HG02885 (cell line): ENCODE results near the gene PCDH9.
"Not testable (repeated sequence)": the region's sequence is repeated elsewhere in the genome, so short reads cannot be mapped to it uniquely, and the experiment has no call there.

Experiments
- ATAC-seq: cut with Tn5 transposase; IDR thresholded peaks from one replicate; pipeline ENCODE4 v1.9.1; 2021; ENCODE audit warnings: mild to moderate bottlenecking; ENCODE audit not compliant: unreplicated experiment, poor library complexity

The PCDH9 gene

DNA sequence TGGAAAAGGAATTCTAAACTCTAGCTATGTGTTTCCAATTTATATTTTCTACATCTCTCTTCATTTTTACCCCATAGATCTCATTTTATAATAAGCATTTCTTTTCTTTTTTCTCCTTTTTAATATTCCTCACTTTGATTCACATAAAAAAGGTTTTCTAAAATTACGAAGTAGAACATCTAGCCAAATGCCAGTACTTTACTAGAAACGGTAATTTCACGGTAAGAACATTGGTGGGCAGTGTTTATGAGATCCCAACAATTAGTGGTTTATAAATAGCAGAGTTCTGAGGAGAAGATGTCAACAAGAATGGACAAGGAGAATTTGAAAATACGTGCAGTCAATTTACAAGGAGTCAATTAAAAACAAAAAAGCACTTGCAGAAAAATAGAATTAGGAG is 94.8 kb downstream of the PCDH9 start:
- ATAC-seq = no peak

GRCh38 chr13:67134417-67135129 is 95.6 kb downstream of the PCDH9 start:
- no peak for ATAC-seq

GRCh38 chr13:67133476-67133875 is 96.7 kb downstream of the PCDH9 start:
- ATAC-seq = no peak

- no peak for ATAC-seq
Observed at GRCh38 chr13:67131393-67131792, 98.7 kb downstream of the PCDH9 start.

- no peak for ATAC-seq
Observed at GRCh38 chr13:67130444-67130843, 99.7 kb downstream of the PCDH9 start.

- ATAC-seq = no peak
Observed at GRCh38 chr13:67128136-67128535, 102.0 kb downstream of the PCDH9 start.

DNA sequence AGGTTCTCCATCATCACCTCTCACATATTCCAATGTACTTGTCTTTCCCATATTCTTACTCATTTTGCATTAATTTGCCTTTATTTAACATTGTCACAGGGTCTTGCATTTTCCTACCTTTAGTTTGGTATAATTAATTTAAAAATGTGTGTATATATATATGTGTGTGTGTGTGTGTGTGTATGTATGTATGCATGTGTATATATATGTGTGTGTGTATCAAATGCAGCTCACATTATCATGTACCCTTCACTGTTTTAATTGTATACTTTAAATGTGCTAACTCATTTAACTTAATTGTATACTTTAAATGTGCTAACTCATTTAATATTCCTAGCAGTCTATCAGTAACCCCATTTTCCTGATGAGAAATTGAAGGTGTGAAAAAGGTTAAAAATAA is 104.5 kb downstream of the PCDH9 start:
- ATAC-seq = no peak

DNA sequence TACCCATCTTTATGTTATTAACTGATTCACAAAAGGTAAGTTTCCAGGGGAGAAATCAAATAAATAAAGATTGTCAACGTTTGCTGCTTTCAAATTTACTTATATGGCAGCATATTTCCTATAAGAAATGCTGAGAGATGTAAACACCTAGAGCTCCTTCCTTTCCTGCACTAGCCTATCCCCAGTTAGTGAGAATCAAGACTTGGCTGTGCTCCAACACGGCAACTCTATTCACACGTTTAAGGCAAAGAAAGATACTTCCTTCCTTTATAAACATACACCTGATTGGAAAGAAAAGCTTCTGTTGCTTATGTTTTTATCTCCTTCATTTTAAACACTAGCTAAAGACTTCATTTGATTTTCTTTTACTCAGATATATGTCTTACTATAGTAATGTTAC is 107.0 kb downstream of the PCDH9 start:
- ATAC-seq = no peak

GRCh38 chr13:67122251-67122650 is 107.9 kb downstream of the PCDH9 start:
- no peak for ATAC-seq

DNA sequence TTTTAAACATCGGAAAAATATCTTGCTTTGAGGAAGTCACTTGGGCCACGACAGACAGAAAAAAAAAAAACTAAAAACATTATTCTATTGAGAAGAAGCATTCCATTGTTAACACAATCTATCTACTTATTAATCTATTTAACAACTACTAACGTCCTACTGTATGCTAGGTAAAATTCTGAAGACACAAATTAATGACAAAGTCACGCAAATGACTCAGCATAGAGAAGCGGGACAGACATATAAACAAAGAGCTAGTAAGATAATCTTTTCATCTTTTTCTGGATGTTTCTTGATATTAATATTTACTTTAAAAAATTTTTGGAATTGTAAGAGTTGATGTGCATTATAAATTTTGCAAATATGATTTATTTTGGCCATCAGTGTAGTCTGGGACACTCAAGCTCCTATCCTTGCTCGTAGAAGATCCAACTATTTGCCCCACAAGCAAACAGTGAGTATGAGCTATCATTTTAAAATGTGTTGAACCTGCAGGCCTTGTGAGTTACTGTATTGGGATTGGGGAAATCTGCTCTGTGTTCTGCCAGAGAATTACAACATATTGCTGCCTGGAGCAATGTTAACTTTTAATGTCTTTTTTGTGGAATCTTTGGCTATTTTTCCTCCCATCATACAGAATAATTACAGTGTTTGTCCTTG is 109.1 kb downstream of the PCDH9 start:
- ATAC-seq = no peak

- no peak for ATAC-seq
Observed at GRCh38 chr13:67119481-67119894, 110.6 kb downstream of the PCDH9 start.

GRCh38 chr13:67118277-67118676 is 111.9 kb downstream of the PCDH9 start:
- ATAC-seq = no peak

- no peak for ATAC-seq
Observed at GRCh38 chr13:67117010-67117550, 113.1 kb downstream of the PCDH9 start.

DNA sequence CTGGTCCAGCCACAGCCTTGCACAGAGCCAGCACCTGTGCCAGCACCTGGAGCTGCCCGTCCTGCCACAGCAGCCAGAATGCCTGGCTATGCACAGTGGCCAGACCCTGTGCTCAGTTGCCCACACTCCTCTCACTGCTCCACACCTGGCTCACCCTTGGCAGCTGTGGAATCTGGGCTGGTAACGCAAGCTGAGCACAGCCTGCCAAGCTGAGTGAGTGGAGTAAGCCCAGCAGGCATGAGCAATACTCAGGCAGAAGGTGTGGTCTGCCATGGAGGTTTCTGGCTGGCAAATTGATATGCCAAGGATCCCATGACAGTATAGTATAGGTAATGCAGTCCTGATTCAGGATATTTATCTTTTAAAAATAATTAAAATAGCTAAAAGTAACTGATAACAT is 122.2 kb downstream of the PCDH9 start:
- ATAC-seq = no peak

DNA sequence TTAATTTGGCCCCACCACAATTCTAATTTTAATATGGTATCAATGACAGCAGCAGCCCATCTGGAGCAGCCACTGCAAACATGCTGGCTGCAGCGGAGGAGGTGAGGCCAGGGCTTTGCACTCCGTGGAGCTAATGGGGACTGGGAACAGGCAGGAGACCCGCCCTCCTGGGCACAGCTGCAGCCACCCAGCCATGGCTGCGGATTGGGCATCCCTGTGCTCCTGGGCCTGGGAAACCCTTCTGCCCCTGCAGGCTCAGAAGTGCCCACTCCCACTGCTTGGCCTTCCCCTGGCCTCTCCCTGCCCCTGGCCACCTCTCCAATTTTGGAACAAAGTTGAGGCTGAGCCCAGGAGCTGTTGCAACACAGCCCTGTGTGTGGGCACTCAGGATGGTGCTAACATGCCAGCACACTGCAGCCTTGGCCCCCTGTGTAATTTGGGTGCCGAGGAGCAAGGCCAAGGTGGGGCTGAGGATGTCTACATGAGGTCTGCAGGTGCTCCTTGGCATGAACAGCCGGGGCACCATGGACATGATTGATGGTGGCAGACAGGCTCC is 123.6 kb downstream of the PCDH9 start:
- ATAC-seq = no peak

DNA sequence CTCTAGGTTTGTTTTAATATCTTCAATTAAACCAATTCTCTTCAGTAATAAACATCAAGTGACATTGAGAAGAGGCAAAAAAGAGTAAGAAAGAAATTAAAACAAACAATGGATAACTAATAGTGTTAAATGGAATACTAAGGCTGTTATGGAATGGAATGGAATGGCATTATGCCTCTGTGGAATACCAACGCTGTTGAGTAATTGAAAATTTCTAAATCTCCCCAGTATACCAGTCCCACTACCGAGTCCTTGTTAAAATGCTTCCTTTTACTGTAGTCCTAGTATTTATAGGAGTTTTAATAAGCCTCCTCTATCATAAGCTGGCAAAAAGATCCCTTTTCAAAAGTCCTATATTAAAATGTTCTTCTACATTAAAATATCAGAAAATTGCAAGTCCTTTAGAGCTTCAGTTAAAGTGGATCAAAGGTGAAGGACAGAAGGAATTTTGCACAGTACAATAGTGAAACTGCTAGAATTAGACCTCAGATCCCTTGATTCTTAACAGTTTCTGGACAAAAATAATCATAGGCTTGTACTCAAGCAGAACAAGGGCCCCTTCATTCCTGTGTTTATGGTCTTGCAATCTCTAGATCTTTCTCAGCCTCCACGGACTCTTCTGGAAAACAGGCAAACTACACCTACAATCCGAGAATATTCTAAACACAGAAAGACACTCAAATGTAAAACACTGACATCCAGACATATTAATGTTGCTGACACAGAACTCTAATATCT is 128.2 kb downstream of the PCDH9 start:
- ATAC-seq = no peak

DNA sequence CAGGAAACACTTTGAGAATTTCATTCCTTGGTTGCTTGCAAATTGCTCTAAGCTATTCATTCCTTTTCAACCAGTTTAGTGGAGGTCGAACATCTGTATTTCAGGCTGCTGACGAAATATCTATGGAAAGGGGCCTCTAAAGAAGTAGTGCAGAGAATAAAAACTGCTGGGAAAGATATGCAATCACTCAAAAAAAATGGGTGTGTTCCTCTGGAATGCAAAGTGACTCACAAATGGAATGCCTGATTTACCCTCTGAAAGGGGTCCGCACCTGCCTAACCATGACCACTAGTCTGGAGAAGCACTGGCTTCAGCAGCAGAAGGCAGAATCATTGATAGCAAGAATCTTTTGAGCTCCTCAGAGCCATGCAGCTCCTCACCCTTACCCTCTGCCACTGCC is 129.4 kb downstream of the PCDH9 start:
- no peak for ATAC-seq

DNA sequence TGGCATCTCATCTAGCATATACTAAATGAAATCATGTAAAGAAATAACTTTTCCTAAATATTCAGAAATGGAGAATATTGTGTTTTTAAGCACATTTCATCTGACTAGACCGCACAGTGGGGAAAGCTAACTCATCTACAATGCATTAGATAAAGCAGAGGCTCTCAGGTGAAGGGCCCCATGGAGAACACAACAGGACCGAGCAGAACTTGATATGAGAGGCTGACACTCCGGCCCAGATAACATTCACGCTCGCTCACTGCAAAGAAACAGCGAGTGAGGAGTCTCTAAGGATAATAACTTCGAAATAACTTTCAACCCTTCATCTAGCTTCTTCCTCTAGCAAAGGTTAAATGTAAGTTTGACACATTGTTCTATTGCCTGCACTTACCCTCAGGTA is 130.6 kb downstream of the PCDH9 start:
- no peak for ATAC-seq

GRCh38 chr13:67097892-67098452 is 132.2 kb downstream of the PCDH9 start:
- ATAC-seq = no peak

GRCh38 chr13:67096893-67097292 is 133.2 kb downstream of the PCDH9 start:
- ATAC-seq = not testable (repeated sequence)

DNA sequence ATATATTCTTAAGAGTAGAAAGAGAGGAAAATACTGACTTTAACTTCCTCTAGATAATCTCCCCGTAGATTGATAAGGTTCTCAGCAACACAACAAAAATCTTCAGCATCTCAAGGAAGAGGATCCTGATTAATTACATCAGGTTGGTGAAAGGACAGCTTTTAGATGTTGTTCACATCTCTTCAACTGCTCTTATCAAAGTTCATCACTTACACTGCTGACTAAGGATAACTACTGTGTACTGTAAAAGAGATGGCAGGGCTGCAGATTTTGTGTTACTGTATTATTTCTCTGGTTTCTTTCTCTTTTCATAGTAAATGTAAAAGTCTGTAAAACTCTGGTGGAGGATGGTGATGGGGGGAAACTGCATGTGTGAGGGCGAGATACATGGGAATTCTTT is 133.7 kb downstream of the PCDH9 start:
- no peak for ATAC-seq
